GM18867 (cell line): Measurements from ENCODE around the gene DOCK10.

Experiments used
- ATAC-seq: cut with Tn5 transposase; IDR thresholded peaks from one replicate; pipeline ENCODE4 v1.9.1; 2021; ENCODE audit warnings: mild to moderate bottlenecking, moderate library complexity; ENCODE audit not compliant: unreplicated experiment

Gene DOCK10

DNA sequence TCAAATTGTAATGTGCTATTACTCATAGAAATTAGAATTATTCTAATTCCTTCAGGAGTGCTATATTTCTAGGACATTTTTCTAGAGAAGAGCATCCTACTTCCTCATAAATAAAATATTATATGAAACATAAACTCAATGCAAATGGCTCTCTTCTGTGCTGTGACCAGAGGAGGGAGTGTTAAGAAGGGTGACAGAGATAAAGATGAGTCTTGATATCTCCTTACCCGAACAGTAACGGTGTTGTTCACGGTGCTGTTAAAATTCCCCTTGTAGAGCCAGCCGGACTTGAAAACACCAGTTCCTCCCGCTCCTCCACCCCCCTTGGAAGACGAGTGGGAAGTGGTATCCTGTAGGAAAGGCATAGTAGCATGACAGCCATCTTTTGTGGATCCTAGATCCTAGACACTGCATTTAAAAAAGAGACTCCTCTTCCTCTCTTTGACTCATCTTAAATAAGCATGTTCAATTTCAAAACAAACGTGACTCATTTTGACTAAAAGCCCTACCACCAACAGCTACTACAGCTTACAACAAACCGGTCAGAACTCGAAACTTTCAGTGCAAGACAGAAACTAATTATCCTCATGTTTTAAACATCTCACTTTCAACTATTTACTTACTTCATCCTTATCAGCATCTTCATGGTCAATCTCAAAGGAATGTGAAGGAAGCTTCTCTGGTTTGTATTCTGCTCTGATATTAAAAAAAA, 156.3 kb downstream of the DOCK10 start:
- ATAC-seq, result peak; percentile 85

DNA sequence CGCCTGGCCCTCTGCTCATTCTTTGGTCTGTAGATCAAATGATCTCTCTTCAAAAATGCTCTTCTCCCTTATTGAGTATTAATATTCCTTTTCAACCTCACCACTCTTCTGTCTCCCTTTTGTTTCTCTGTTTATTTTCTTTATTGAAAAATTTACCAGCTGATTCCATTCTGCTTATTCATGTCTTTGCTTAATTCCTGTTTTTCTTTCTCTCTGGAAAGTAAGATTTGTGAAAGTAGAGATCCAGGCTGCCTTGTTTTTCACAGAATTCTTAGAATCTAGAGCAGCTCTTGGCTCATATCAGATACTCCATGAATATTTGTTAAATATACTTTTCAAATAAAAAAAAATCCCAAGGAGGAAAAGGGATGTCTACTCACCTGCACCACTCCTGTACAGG, 157.0 kb downstream of the DOCK10 start:
- no peak for ATAC-seq

DNA sequence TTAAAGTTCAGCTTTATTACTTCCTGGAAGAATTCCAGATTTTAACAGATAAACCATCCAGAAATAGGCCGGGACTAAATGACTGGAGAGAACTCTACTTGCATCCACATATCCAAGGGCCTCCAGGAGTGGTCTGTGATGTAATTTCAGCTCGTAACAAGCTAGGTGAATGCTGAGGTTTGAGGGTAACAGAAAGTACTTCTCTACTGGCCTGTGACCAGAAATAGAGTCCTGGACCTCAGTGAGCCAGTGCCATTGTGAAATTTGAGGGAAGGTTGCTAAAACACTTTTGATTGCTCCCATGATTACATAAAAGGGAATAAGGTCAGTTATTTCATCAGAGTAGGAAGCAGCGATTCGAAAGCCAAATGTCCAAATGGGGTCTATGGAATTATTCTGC, 158.1 kb downstream of the DOCK10 start:
- ATAC-seq, result no peak

DNA sequence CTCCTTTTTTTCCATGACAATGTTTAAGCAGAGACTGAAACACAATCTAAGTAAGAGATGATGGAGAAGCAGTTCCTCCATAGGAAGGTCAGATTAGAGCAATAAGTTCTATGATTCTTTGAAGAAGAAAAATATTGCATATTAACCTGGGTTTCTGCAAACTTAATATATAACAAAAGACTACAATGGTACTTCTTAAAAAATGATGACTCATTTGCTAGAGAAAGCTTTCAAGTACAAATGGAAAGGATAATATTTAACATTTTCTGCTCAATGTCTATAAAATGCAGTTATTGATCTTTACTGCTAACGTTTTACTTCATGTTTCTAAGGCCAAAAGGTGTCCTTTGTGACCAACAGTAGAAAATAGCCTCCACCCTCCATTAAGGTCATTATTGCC, 158.6 kb downstream of the DOCK10 start:
- ATAC-seq, result no peak

DNA sequence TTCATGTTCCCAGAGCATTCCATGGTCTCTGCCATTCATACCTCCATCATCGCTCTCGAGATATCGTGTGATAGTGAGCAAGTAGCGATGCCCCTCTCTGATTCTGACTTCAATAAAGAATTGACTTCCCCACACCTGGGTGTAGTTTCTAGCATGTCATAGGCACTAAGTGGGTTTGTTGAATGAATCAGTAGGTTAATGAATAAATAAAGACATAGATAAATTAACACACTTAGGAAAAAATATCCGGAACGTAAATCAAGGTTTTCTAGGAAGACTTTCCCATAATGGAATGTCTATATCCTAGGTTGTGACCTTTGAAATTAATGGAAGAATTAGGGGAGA, 159.1 kb downstream of the DOCK10 start:
- ATAC-seq, result no peak

DNA sequence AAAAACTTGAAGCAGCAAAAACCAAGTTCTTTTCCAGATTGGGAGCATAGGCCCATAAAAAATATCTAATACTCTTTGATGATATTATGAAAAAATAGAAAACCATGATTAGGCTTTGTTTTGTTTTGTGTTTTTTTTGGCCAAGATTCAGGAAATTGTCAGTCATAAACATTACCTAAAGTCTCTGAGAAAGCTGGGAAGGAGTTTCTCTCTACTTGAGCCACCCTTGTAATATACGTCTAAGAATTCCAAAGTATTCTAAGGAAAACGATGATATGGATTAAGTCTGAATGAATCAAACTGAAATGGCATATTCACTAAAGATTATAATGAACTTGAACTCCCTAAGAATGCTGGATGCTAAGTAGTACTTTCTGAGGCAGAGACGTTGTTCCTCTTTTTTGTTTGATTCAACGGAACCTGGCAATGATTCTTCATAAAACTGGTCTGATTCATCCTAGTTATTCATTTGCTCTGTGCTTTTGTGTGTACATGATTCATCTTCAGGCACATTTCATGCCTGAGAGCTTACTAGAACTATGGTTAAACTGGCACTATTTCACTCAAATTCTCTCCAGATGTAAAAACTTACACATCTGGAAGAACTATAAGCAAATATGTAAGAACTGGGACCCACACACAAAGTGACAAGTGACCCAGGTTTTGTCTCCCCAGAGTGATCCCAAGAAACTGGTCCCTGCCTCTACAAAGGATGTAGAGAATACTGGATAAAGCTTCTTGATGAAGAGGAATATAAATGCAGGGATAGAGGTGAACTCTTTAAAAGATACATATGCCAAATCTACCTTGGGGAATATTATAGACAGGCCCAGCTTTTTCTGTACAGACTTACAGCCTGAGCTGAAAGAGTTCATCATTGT, 159.7 kb downstream of the DOCK10 start:
- ATAC-seq, result no peak

DNA sequence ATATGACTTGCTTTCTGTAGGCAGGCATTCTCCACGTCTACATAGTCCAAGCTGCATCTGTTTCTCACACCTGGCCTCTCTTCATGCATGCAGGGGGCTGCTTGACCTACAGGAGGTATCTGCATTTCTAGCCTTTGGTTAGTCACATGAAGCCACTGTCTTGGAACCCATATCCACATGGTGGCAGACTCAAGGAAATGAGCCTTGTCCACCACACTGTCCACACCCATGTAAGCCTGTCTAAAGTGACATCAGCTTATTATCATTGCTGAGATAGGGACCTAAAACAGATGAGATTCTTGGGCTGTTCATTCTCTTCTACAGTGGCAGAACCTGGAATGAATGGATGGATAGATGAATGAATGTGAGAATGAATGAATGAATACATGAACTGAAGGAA, 160.4 kb downstream of the DOCK10 start:
- ATAC-seq, result no peak

DNA sequence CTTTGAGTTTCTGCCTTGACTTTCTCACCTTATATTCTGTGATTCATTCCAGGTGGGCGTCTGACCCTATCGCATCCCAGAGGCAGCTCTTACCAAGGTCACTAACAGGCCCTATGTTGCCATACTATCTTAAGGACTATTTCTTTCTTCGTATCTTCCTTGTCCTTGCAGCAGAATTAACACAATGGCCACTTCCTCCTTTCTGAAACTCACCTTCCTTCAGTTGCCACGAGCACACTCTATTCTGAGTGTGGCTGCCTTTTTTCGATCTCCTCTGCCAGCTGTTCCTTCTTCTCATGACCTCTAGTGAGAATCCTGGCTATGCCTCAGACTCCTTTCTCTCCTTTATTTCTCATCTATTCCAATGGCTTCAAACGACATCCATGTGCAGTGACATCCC, 165.7 kb downstream of the DOCK10 start:
- ATAC-seq, result no peak

DNA sequence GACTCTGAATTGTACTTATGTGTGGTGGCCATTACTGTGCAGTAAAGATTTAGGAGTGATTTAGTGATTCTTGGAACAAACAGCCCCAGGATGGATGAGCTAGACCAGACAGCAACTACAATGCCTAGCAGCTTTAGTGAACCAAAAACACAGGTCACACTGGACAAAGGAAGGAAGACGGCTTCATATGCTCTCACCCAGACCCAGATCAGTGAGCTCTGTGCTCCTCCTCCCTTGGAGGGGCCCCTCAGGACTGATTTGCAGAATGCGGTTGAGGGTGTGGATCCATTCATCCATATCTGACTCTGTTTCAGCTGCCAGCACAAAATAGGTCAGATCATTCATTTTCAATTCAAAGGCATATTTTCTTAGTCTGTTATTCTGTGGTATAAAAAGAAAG, 166.4 kb downstream of the DOCK10 start:
- ATAC-seq, result peak; percentile 69

DNA sequence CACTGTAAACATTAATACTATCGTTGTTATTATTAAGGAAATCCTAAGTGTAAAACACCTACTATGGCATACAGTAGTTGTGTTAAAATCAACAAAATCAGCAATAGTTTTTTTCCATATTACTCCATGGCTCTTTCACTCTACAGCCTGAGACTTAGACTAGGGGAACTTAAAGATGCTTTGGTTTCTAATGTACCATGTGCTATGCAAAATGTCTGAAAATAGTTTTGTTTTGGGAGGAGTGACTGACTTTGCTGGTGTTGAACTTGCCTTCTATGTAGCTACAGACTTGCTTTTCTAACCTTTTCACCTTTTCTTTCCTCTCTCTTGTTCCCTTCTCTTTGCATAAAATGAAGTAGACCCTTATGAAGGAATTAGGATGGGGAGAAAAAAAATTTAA, 167.1 kb downstream of the DOCK10 start:
- ATAC-seq, result peak; percentile 55

DNA sequence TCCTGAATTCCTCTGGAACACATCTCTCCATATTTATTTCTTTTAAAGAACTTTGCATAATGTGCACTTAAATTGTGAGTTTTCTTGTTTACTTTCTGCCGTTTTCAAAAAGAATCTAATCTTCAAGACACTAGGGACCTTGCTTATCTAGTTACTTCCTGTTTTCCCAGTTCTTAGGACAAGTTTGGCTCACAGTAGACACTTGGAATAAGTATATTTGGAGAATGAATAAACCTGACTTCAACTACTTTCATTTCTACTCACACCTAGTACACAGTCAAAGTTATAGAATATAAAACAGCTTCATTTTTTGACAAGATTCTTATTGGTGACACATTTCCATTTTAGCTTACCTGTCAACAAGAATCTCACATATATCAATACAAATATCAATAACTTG, 170.5 kb downstream of the DOCK10 start:
- ATAC-seq, result no peak

DNA sequence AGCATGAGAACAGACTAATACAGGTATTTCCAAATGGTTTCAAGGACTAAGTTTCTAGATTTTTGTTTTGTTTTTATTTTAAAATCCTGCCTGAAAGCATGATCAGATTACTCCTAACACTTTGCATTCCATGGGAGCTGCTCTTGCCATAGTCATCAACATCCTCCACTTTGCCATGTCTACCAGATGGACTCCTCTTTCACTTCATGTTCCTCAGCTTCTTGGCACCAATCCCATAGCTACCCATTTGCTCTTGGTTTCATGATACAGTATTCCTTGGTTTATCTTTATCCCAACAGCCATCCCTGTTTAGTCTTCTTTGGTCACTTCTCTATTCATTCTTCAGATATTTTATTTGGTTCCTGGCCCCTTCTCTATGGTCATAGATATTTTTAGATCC, 171.9 kb downstream of the DOCK10 start:
- ATAC-seq, result no peak

DNA sequence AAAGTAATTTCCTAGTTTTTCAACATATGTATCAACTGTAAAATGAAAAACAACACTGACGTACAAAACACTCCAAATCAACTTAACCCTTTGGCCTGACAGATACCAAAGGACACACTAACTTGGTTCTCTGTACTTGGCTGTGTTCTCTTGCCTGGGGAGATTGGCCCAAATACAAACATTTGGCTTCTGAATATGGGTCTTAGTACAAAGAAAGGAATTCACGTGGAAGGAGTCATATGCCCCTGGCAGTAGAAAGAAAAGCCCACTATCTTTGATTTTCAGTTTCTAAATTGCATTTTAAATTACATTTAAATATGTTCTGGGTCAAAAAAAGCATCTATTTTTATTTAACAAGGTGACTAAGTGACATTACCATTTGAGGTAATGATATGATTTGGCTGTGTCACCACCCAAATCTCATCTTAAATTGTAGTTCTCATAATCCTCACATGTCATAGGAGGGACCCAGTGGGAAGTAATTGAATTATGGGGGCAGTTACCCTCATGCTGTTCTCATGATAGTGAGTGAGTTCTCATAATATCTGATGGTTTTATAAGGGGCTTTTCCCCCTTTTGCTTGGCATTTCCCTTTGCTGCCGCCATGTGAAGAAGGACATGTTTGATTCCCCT, 172.6 kb downstream of the DOCK10 start:
- ATAC-seq, result no peak

DNA sequence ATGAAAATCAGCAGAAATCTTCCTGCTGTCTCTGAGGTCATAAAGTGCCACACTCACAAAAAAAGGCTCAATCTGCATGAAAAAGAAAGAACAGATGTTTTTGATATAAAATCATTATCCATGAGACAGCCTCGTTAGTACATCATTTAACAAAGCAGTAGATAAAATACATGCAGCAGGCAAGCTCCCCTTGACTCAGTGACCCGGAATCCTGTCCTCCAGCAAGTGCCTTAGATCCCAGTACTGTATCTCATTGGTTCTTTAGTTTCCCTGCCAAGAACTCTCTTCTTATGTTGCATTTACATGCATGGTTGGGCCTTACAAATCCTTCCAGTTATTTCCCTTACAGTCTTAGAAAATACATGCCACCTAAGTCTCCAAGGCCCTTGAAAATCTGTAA, 177.3 kb downstream of the DOCK10 start:
- no peak for ATAC-seq

DNA sequence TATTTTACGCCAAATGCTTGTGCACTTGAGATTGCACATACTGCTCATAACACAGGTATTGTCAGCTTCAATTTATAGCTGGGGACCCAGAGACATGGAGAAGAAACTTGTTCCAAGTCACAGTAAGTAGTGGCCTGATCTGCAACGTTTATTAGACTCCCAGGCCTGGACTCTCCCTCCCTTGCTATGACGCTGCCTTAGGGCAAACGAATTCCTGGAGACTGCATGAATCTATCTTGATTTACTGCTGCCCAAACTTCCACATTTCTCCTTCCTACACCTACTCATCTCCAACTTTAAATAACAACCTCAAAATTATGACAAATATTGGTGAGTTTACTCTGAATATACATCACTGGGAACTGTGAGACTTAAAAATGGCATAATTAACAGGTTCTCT, 181.0 kb downstream of the DOCK10 start:
- ATAC-seq, result no peak

DNA sequence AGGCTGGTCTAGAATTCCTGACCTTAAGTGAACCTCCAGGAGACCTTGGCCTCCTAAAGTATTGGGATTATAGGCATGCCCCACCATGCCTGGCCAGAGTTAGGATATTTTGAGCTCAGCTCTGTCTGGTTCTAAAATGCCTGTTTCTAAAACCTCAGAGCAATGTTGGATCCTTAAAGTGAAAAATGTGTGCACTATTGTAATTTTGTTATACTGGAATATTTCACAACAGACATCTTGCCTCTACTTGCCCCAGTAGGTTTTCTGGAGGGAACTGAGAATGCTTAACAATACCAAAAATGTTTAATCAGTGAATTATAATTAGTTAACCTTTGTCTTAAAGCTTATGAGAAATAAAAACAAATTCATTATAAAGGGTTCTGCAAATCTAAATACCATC, 181.5 kb downstream of the DOCK10 start:
- no peak for ATAC-seq

DNA sequence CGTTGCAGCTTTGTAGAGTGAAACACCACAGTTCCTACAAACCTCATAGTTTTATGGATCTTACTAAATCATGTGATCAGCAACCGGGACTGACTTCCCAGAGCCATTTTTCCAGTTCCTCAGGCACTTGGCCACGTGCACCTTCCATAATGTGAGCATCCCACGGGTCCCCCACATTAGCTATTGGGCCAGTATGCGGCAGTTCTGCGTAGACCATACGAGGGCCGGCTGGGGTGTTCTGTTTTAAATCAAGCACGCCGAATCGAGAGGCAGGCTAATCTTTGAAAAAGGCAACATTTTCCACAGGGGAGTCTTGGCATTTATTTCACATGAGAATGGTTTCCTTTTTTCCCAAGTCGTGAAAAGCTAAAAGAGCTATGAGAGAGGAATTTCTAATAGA, 190.5 kb downstream of the DOCK10 start:
- no peak for ATAC-seq

DNA sequence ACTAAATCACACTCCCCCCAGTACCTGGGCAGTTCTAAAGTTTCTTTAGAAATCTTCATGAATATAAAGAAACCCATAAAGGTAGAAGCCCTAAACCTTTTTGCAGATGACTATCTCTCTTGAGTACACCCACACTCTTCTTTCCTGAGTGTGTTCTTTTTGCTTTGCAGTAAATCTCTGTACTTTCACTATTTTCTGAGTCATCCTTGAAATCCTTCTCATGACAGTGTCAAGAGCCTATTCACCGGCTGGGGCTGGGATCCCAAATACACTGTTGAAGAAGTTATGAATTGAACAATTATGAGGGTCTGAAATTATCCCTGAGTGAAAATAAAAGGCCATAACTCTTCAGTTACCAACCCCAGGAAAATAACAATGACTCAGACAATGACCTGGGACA, 192.2 kb downstream of the DOCK10 start:
- no peak for ATAC-seq

DNA sequence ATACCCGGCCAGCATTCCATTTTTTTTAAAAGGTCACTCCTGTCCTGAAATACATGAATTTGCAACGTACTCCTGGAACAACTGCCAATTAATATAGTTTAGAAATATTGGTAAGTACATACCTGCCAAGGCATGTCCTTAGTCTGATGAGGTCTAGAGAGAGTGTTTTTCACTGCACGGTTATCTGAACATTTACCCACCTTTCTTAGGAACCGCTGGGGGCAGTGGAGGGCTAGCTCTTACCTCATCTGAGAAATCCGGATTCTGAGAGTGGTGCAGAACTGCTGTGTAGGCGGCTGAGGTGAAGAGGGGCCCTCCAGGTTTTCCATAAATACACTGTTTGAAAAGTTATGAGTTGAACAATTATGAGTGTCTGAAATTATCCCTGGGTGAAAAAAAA, 193.0 kb downstream of the DOCK10 start:
- ATAC-seq, result peak; percentile 60

DNA sequence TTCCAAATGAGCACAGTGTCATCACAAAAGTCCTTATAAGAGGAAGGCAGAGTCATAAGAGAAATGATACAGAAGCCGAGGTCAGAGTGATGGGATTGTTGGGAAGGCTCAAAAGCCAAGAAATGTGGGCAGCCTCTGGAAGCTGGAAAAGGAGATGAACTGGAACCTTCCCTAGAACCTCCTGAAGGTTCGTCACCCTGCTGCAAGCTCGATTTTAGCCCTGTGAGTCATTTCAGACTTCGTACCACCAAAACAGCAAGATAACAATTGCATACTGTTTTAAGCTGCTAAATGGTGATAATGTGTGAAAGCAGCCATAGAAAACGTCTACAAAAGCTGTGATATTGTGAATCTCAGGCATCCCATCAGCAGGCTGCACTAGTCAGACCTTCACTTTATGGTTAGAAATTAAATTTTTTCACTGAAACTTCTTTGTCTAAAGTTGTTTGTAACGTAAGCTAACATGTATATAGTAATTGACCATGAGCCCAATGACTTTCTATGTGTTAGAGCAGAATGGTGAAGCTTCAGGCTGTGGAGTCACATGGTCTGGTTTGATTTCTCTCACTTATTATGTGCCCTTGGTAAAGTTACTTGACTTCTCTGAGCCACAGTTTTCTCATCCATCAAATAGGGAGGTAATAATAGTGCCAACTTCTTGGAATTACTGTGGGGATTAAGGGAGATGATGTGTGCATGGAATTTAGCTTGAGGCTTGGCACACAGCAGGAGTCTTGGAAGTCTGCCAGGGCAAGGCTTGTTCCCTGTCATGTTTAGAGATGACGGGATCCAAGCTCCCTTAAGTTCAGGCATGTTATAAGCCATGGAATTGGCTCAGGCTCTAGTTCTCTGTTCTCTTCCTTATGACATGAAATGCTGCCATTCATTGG, 194.1 kb downstream of the DOCK10 start:
- ATAC-seq, result no peak

DNA sequence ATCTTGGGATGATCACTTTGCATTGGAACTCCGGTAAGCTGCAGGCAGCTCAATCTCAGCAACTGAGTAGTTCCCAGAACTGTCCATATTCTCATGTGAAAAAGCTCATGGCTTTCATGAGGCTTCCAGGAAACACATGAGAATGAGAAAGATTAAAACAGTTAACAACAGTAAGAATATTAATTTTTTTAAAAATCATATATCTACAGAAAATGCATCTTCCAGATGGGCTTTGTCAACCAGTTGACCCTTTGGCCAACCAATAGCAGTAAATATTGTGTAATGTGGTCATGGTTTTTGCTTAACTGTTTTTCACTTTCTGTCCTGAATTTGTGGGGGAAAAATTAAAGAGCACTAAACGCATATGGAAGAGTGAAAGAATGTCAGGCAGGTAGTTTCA, 194.9 kb downstream of the DOCK10 start:
- ATAC-seq, result no peak
